Measurements from ENCODE around the gene GTPBP1. TPM values are rescaled to one million over a fixed set of nuclear protein-coding genes. Genes with fewer than 3 reads are reported as not detected.

GTPBP1 gene
- total RNA-seq, 1 donor from 2014 or later: 60.1 TPM

- peaks cover 43% of the 10 kb centered on the region for H3K4me1 Mint-ChIP-seq (ENCODE audit: unreplicated experiment)
- TF ChIP-seq, protein P1, sequence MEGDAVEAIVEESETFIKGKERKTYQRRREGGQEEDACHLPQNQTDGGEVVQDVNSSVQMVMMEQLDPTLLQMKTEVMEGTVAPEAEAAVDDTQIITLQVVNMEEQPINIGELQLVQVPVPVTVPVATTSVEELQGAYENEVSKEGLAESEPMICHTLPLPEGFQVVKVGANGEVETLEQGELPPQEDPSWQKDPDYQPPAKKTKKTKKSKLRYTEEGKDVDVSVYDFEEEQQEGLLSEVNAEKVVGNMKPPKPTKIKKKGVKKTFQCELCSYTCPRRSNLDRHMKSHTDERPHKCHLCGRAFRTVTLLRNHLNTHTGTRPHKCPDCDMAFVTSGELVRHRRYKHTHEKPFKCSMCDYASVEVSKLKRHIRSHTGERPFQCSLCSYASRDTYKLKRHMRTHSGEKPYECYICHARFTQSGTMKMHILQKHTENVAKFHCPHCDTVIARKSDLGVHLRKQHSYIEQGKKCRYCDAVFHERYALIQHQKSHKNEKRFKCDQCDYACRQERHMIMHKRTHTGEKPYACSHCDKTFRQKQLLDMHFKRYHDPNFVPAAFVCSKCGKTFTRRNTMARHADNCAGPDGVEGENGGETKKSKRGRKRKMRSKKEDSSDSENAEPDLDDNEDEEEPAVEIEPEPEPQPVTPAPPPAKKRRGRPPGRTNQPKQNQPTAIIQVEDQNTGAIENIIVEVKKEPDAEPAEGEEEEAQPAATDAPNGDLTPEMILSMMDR (conservative IDR thresholded peaks at IDR 0.05): no peak
- DNase-seq (ENCODE audit: extremely low spot score, unreplicated experiment): no peak
- peak overlapping the region; percentile 85 for H3K27ac Mint-ChIP-seq
- peak overlapping the region; percentile 95 for H3K4me3 Mint-ChIP-seq
- H3K27me3 Mint-ChIP-seq: peaks cover 4% of the 10 kb centered on the region
- peaks cover 3% of the 10 kb centered on the region for H3K36me3 Mint-ChIP-seq
- no peaks in the 10 kb centered on the region for H3K9me3 Mint-ChIP-seq
Observed at GRCh38 chr22:38706101-38706900, 557 bp downstream of the GTPBP1 start.

GRCh38 chr22:38706901-38707195 is 1.1 kb downstream of the GTPBP1 start:
- H3K4me1 Mint-ChIP-seq (ENCODE audit: unreplicated experiment): peaks cover 39% of the 10 kb centered on the region
- H3K27ac Mint-ChIP-seq: peak overlapping the region; percentile 85
- TF ChIP-seq, protein P1 (conservative IDR thresholded peaks at IDR 0.05): no peak
- no peaks in the 10 kb centered on the region for H3K27me3 Mint-ChIP-seq
- H3K4me3 Mint-ChIP-seq: peak overlapping the region; percentile 95
- H3K9me3 Mint-ChIP-seq: no peaks in the 10 kb centered on the region
- no peak for DNase-seq (ENCODE audit: extremely low spot score, unreplicated experiment)
- peaks cover 3% of the 10 kb centered on the region for H3K36me3 Mint-ChIP-seq

DNA sequence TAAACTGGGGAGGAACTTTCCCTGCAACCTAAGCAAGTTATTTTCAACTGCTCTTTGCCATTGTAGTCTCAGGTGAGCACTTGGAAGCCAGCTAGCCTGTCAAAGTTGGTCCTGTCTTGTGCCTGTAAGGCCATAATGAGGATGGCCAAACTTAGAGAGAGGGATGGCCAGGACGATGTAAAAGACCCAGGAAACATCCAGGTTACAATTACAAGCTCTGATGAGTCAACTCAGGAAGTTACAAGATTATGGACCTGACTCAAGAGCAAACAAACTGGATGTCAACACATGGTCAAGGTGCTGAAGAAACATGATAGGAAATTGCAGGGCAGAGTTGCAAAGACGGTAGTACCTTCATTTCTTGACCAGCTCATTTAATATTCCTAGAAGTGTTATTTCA is 1.6 kb downstream of the GTPBP1 start:
- Mint-ChIP-seq H3K27ac (peak overlapping the region; percentile 85), H3K4me1 (ENCODE audit: unreplicated experiment) (peaks cover 44% of the 10 kb centered on the region), H3K4me3 (peak overlapping the region; percentile 95), H3K36me3 (peaks cover 3% of the 10 kb centered on the region), H3K27me3 (no peaks in the 10 kb centered on the region), H3K9me3 (no peaks in the 10 kb centered on the region)
- DNase-seq (ENCODE audit: extremely low spot score, unreplicated experiment): no peak
- TF ChIP-seq, protein P1 (conservative IDR thresholded peaks at IDR 0.05): no peak

- TF ChIP-seq, protein P1 (conservative IDR thresholded peaks at IDR 0.05): no peak
- no peaks in the 10 kb centered on the region for H3K9me3 Mint-ChIP-seq
- H3K27ac Mint-ChIP-seq: peak overlapping the region; percentile 44
- peaks cover 50% of the 10 kb centered on the region for H3K4me1 Mint-ChIP-seq (ENCODE audit: unreplicated experiment)
- H3K4me3 Mint-ChIP-seq: peak overlapping the region; percentile 95
- H3K36me3 Mint-ChIP-seq: peaks cover 3% of the 10 kb centered on the region
- no peak for DNase-seq (ENCODE audit: extremely low spot score, unreplicated experiment)
- H3K27me3 Mint-ChIP-seq: no peaks in the 10 kb centered on the region
Observed at GRCh38 chr22:38707984-38708383, 2.2 kb downstream of the GTPBP1 start.

DNA sequence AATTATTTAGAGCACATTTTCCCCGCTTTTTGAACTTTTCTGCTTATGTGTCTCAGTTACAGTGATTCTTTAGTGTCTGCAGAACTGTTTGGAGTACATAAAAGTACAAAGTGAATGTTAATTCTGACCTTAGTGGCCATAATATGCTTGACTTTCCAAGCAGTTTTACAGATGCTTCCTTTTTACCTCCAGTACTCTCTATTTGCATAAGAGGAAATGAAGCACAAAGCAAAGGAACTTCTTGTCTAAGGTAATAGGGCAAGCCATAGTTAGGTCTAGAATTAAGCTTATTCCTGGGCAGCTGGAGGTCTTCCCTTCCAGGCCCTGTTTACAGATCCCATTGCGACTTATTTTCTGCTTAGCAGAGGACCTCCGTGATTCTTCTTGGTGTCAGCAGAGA is 3.6 kb downstream of the GTPBP1 start:
- TF ChIP-seq, protein P1 (conservative IDR thresholded peaks at IDR 0.05): no peak
- peaks cover 6% of the 10 kb centered on the region for H3K36me3 Mint-ChIP-seq
- H3K4me1 Mint-ChIP-seq (ENCODE audit: unreplicated experiment): peaks cover 61% of the 10 kb centered on the region
- no peak overlapping the region for H3K27ac Mint-ChIP-seq
- peak overlapping the region; percentile 37 for H3K4me3 Mint-ChIP-seq
- DNase-seq (ENCODE audit: extremely low spot score, unreplicated experiment): no peak
- no peaks in the 10 kb centered on the region for H3K9me3 Mint-ChIP-seq
- no peaks in the 10 kb centered on the region for H3K27me3 Mint-ChIP-seq
